IMR-90 (cell line): Measurements from ENCODE around the gene BTD. TPM values are rescaled to one million over a fixed set of nuclear protein-coding genes. Genes with fewer than 3 reads are reported as not detected.

Source experiments
- ATAC-seq: fragments of 200-7000 bp; cut with Tn5 transposase; 2 replicates; pipeline ENCODE4 v1.9.1; 2020; ENCODE audit warnings: low read depth, mild to moderate bottlenecking, moderate library complexity
- BruUV-seq: library from RNA; stranded (reverse); fragments of 400-500 nt; replicated peaks from 2 replicates; lab custom pipeline; 2021; lab: Mats Ljungman, UMichigan
- CTCF ChIA-PET: fragments of 300-600 bp; formaldehyde crosslinking; extraction: SDS; loops from one replicate; lab custom pipeline; 2021; ENCODE audit warnings: antibody characterized with exemption; lab: Yijun Ruan, JAX
- POLR2A ChIA-PET: fragments of 300-600 bp; sonication (Branson Sonifier 250); formaldehyde crosslinking; loops from one replicate; lab custom pipeline; 2022; ENCODE audit warnings: antibody characterized with exemption; ENCODE audit not compliant: unreplicated experiment; lab: Charles Lee
- DNase-seq: peaks from one replicate; pipeline ENCODE4 v3.0.0; 2013
- H2AFZ ChIP-seq: replicated peaks from 2 replicates; pipeline ENCODE3; 2013; ENCODE audit warnings: low read length, mild to moderate bottlenecking; ENCODE audit not compliant: poor library complexity
- H2AK5ac ChIP-seq: 2 replicates; pipeline ENCODE4 v1.6.1; 2013; ENCODE audit warnings: low read depth, low read length, inconsistent platforms
- H2AK9ac ChIP-seq: replicated peaks from 2 replicates; pipeline ENCODE3; 2013; ENCODE audit warnings: mild to moderate bottlenecking, low read depth, low read length, moderate library complexity; ENCODE audit not compliant: poor library complexity
- H2BK120ac ChIP-seq: 2 replicates; pipeline ENCODE4 v1.6.1; 2013; ENCODE audit warnings: low read depth, low read length, inconsistent platforms
- H2BK15ac ChIP-seq: 3 replicates; pipeline ENCODE4 v1.6.1; 2013; ENCODE audit warnings: low read depth, low read length, inconsistent platforms
- H2BK20ac ChIP-seq: 2 replicates; pipeline ENCODE4 v1.6.1; 2013; ENCODE audit warnings: low read depth, mild to moderate bottlenecking, inconsistent platforms, low read length, moderate library complexity
- H2BK5ac ChIP-seq: 2 replicates; pipeline ENCODE4 v1.6.1; 2013; ENCODE audit warnings: mild to moderate bottlenecking, low read depth, low read length, inconsistent platforms; ENCODE audit not compliant: poor library complexity, severe bottlenecking
- H3K14ac ChIP-seq: replicated peaks from 2 replicates; pipeline ENCODE4 v1.6.1; 2013; ENCODE audit warnings: low read depth, low read length, inconsistent platforms
- H3K18ac ChIP-seq: 2 replicates; pipeline ENCODE4 v1.6.1; 2013; ENCODE audit warnings: low read depth, low read length, control low read depth
- H3K23ac ChIP-seq: 2 replicates; pipeline ENCODE4 v1.6.1; 2013; ENCODE audit warnings: low read depth, low read length, inconsistent platforms
- H3K27ac ChIP-seq: 2 replicates; pipeline ENCODE4 v1.5.1; 2013; ENCODE audit warnings: mild to moderate bottlenecking, control low read depth, low read length; ENCODE audit not compliant: insufficient read depth
- H3K27me3 ChIP-seq: 2 replicates; pipeline ENCODE4 v1.6.1; 2013; ENCODE audit warnings: low read length; ENCODE audit not compliant: control insufficient read depth, insufficient read depth
- H3K36me3 ChIP-seq: 2 replicates; pipeline ENCODE4 v1.6.1; 2013; ENCODE audit warnings: low read length, mixed read lengths; ENCODE audit not compliant: control insufficient read depth, insufficient read depth
- H3K4ac ChIP-seq: 2 replicates; pipeline ENCODE4 v1.6.1; 2013; ENCODE audit warnings: low read depth, low read length, inconsistent platforms
- H3K4me1 ChIP-seq: 2 replicates; pipeline ENCODE4 v1.6.1; 2013; ENCODE audit warnings: low read length, mixed read lengths; ENCODE audit not compliant: control insufficient read depth, insufficient read depth
- H3K4me2 ChIP-seq: 2 replicates; pipeline ENCODE4 v1.6.1; 2013; ENCODE audit warnings: low read depth, mild to moderate bottlenecking, control low read depth, low read length, moderate library complexity
- H3K4me3 ChIP-seq: 2 replicates; pipeline ENCODE4 v1.5.1; 2013; ENCODE audit warnings: low read depth, mild to moderate bottlenecking, control low read depth, low read length, moderate library complexity; ENCODE audit not compliant: insufficient read depth
- H3K56ac ChIP-seq: 2 replicates; pipeline ENCODE4 v1.6.1; 2013; ENCODE audit warnings: low read length, inconsistent platforms; ENCODE audit not compliant: insufficient read depth; ENCODE audit errors: extremely low read depth
- H3K79me1 ChIP-seq, 2 experiments: 2 replicates each; pipeline ENCODE4 v1.6.1; 2013; ENCODE audit warnings: low read length in 2 of 2, inconsistent platforms in 1 of 2, low read depth in 1 of 2
- H3K9ac ChIP-seq: 2 replicates; pipeline ENCODE4 v1.6.1; 2013; ENCODE audit warnings: low read depth, low read length, control low read depth
- H3K9me1 ChIP-seq: 2 replicates; pipeline ENCODE4 v1.6.1; 2013; ENCODE audit warnings: low read length, inconsistent platforms; ENCODE audit not compliant: insufficient read depth
- H3K9me3 ChIP-seq: 2 replicates; pipeline ENCODE4 v1.6.1; 2013; ENCODE audit warnings: low read length; ENCODE audit not compliant: control insufficient read depth, insufficient read depth
- H4K20me1 ChIP-seq: 2 replicates; pipeline ENCODE4 v1.6.1; 2013; ENCODE audit warnings: low read length, inconsistent platforms; ENCODE audit not compliant: insufficient read depth
- H4K5ac ChIP-seq: 2 replicates; pipeline ENCODE4 v1.6.1; 2013; ENCODE audit warnings: mild to moderate bottlenecking, low read depth, low read length, control low read depth
- H4K8ac ChIP-seq, 2 experiments: 2 replicates each; pipeline ENCODE4 v1.6.1; 2013; ENCODE audit warnings: low read depth in 2 of 2, low read length in 2 of 2, control low read depth in 1 of 2, inconsistent platforms in 1 of 2
- H4K91ac ChIP-seq: 2 replicates; pipeline ENCODE4 v1.6.1; 2013; ENCODE audit warnings: low read depth, low read length, inconsistent platforms; ENCODE audit not compliant: insufficient read depth
- CHD1 ChIP-seq: IDR thresholded peaks from 2 replicates; pipeline ENCODE4 v1.6.1; 2012; ENCODE audit warnings: low read depth, low read length, improper control_type of control experiment
- MAFK ChIP-seq: IDR thresholded peaks from 2 replicates; pipeline ENCODE4 v1.6.1; 2012; ENCODE audit warnings: low read depth, low read length, improper control_type of control experiment
- whole genome bisulfite sequencing, 2 experiments: methylation state at CpG; one replicate each; pipeline versions ENCODE4 v1.1.5 to v1.1.7; 2013; ENCODE audit warnings: missing lambda C conversion rate in 2 of 2; ENCODE audit not compliant: insufficient read length in 1 of 2; ENCODE audit errors: extremely low coverage in 2 of 2; 5-methylcytosine and 5-hydroxymethylcytosine counted together
- dilution Hi-C: fragments of 300-500 bp; cut with HindIII; formaldehyde crosslinking; loops from one replicate; pipeline ENCODE4 v1.14.3; 2018; ENCODE audit warnings: low sequenced_read_pairs; ENCODE audit not compliant: unreplicated experiment
- in situ Hi-C: fragments of 300-500 bp; cut with MboI; formaldehyde crosslinking; loops from 3 replicates; pipeline ENCODE4 v1.14.3; 2019; ENCODE audit warnings: low sequenced_read_pairs, inconsistent platforms, mixed read lengths
- intact Hi-C: fragments of 100-400 bp; cut with micrococcal nuclease; formaldehyde crosslinking; loops from 2 replicates; pipeline ENCODE4 v1.10.0; 2022
- polyA plus RNA-seq, 3 experiments: library from polyadenylated mRNA; depleted of rRNA; stranded (reverse); fragments of >200 nt; gene quantifications; 2 replicates each; pipeline ENCODE4 v1.2.3, GENCODE V29; 2012; ENCODE audit warnings: low replicate concordance in 1 of 3
- total RNA-seq: library from RNA; depleted of rRNA; stranded (reverse); fragments of >200 nt; gene quantifications from 2 replicates; pipeline ENCODE4 v1.2.3, GENCODE V29; 2012

BTD gene
- total and polyA plus RNA-seq, 2 of the 4 experiments (the other 2 are of a cell fraction) = 14.8 to 21.1 TPM

DNA sequence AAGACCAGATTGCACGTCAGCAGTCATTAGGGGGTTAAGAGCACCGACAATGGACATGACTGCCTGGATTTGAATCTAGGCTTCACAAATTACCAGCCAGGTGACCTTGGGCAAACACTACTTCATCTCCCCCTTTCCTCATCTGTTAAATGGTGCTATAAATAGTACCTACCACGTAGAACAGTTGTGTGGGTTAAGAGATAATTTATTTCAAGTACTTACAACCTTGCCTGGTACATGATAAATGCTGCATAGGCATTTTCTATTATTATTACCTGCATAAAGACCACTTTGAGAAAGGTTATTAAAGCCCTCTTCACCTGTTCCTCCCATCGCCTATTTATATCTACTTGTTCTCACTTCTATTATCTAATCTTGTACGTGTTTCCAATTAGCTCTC lies 64.7 kb downstream of the BTD start:
- no peak overlapping the region for H4K91ac ChIP-seq
- H3K27me3 ChIP-seq = no peaks in the 10 kb centered on the region
- H3K18ac ChIP-seq = no peak overlapping the region
- H3K23ac ChIP-seq = no peak overlapping the region
- H3K36me3 ChIP-seq = peaks cover 26% of the 10 kb centered on the region
- H3K4me3 ChIP-seq = no peak overlapping the region
- H3K9ac ChIP-seq = no peak overlapping the region
- ChIA-PET POLR2A (no interaction called here), CTCF (no interaction called here)
- DNase-seq = no peak
- H2BK15ac ChIP-seq = no peak overlapping the region
- in situ Hi-C loops = no loop called here
- H3K79me1 ChIP-seq = peaks cover 3 to 5% of the 10 kb centered on the region in 2 experiments; a peak in 1 of 4 replicates
- no peak overlapping the region for H3K27ac ChIP-seq
- no peaks in the 10 kb centered on the region for H3K9me3 ChIP-seq
- H2AFZ ChIP-seq = no peak overlapping the region
- H2AK5ac ChIP-seq = no peak overlapping the region
- dilution Hi-C loops = no loop called here
- 92% methylated on average over 4 of the region's 5 CpGs; no CpG with 5 or more reads in 1 of the 2 experiments for WGBS, 2 experiments
- TF ChIP-seq MAFK = peak; percentile 70
- TF ChIP-seq CHD1 = no peak
- H3K9me1 ChIP-seq = no peaks in the 10 kb centered on the region; the same call in 1 of the 2 replicates
- H4K5ac ChIP-seq = no peak overlapping the region
- no peak overlapping the region for H3K56ac ChIP-seq
- no peak overlapping the region for H2BK5ac ChIP-seq
- H2BK20ac ChIP-seq = no peak overlapping the region
- no peak overlapping the region for H2AK9ac ChIP-seq
- H3K14ac ChIP-seq = no peak overlapping the region
- no peak overlapping the region for H4K8ac ChIP-seq
- H2BK120ac ChIP-seq = no peak overlapping the region
- no peaks in the 10 kb centered on the region for H4K20me1 ChIP-seq
- intact Hi-C loops = no loop called here
- no peak overlapping the region for H3K4me2 ChIP-seq
- no peak overlapping the region for H3K4ac ChIP-seq
- H3K4me1 ChIP-seq = no peaks in the 10 kb centered on the region
- no peak for ATAC-seq
- BruUV-seq = no TSS peak
